Nephron (organoid): ENCODE measurements around the gene POTEM.
"Not testable (repeated sequence)": the region's sequence is repeated elsewhere in the genome, so short reads cannot be mapped to it uniquely, and the experiment has no call there.

Experiments
- H3K27ac Mint-ChIP-seq, 3 experiments: 2 replicates each; pipeline ENCODE4 v1.8.0; 2020; ENCODE audit warnings: mixed read lengths in 3 of 3, mild to moderate bottlenecking in 2 of 3, moderate library complexity in 1 of 3
- H3K27me3 Mint-ChIP-seq: 2 replicates; pipeline ENCODE4 v1.8.0; 2021; ENCODE audit warnings: low read depth, mild to moderate bottlenecking, moderate library complexity, mixed read lengths
- H3K36me3 Mint-ChIP-seq: 2 replicates; pipeline ENCODE4 v1.8.0; 2020; ENCODE audit warnings: low read depth, mixed read lengths
- H3K4me1 Mint-ChIP-seq: 2 replicates; pipeline ENCODE4 v1.8.0; 2020; ENCODE audit warnings: mixed read lengths
- H3K4me3 Mint-ChIP-seq, 3 experiments: 2 replicates each; pipeline ENCODE4 v1.8.0; 2020; ENCODE audit warnings: mild to moderate bottlenecking in 3 of 3, mixed read lengths in 3 of 3, moderate library complexity in 2 of 3
- H3K9me3 Mint-ChIP-seq: 2 replicates; pipeline ENCODE4 v1.8.0; 2020; ENCODE audit warnings: mixed read lengths

The POTEM gene

GRCh38 chr14:19011029-19011428 lies 43.8 kb downstream of the POTEM start:
- H3K36me3 Mint-ChIP-seq, H3K27ac Mint-ChIP-seq: not testable (repeated sequence)

GRCh38 chr14:19011703-19012102 lies 44.5 kb downstream of the POTEM start:
- H3K4me3 Mint-ChIP-seq, H3K36me3 Mint-ChIP-seq, H3K9me3 Mint-ChIP-seq, H3K4me1 Mint-ChIP-seq, H3K27ac Mint-ChIP-seq, H3K27me3 Mint-ChIP-seq: not testable (repeated sequence)

More at GRCh38 chr14:19011029-19011428, 43.8 kb downstream of the POTEM start:
- H3K4me1 Mint-ChIP-seq, H3K4me3 Mint-ChIP-seq, H3K27me3 Mint-ChIP-seq, H3K9me3 Mint-ChIP-seq: not testable (repeated sequence)

- H3K36me3 Mint-ChIP-seq, H3K4me1 Mint-ChIP-seq, H3K27me3 Mint-ChIP-seq, H3K27ac Mint-ChIP-seq, H3K4me3 Mint-ChIP-seq, H3K9me3 Mint-ChIP-seq: not testable (repeated sequence)
These were observed 48.0 kb downstream of the POTEM start for GRCh38 chr14:19015185-19015584.

- not testable (repeated sequence) for H3K4me3 Mint-ChIP-seq, H3K4me1 Mint-ChIP-seq, H3K27ac Mint-ChIP-seq, H3K9me3 Mint-ChIP-seq, H3K27me3 Mint-ChIP-seq, H3K36me3 Mint-ChIP-seq
These were observed 57.9 kb downstream of the POTEM start for GRCh38 chr14:19025080-19025589.

- not testable (repeated sequence) for H3K36me3 Mint-ChIP-seq, H3K27ac Mint-ChIP-seq, H3K4me3 Mint-ChIP-seq, H3K27me3 Mint-ChIP-seq, H3K4me1 Mint-ChIP-seq, H3K9me3 Mint-ChIP-seq
These were observed 59.6 kb downstream of the POTEM start for GRCh38 chr14:19026649-19027351.

- H3K27ac Mint-ChIP-seq, H3K36me3 Mint-ChIP-seq, H3K27me3 Mint-ChIP-seq, H3K4me1 Mint-ChIP-seq, H3K4me3 Mint-ChIP-seq, H3K9me3 Mint-ChIP-seq: not testable (repeated sequence)
These were observed 60.7 kb downstream of the POTEM start for GRCh38 chr14:19027895-19028294.

- H3K27ac Mint-ChIP-seq, H3K4me1 Mint-ChIP-seq, H3K9me3 Mint-ChIP-seq, H3K27me3 Mint-ChIP-seq, H3K36me3 Mint-ChIP-seq, H3K4me3 Mint-ChIP-seq: not testable (repeated sequence)
These were observed 69.7 kb downstream of the POTEM start for GRCh38 chr14:19036811-19037382.

- H3K27me3 Mint-ChIP-seq, H3K4me3 Mint-ChIP-seq, H3K27ac Mint-ChIP-seq, H3K9me3 Mint-ChIP-seq, H3K36me3 Mint-ChIP-seq, H3K4me1 Mint-ChIP-seq: not testable (repeated sequence)
These were observed 70.9 kb downstream of the POTEM start for GRCh38 chr14:19038060-19038664.

- not testable (repeated sequence) for H3K27me3 Mint-ChIP-seq
These were observed 71.6 kb downstream of the POTEM start for GRCh38 chr14:19038785-19039184.

GRCh38 chr14:19043384-19043783 lies 76.2 kb downstream of the POTEM start:
- not testable (repeated sequence) for H3K36me3 Mint-ChIP-seq, H3K9me3 Mint-ChIP-seq, H3K4me1 Mint-ChIP-seq, H3K27ac Mint-ChIP-seq, H3K4me3 Mint-ChIP-seq, H3K27me3 Mint-ChIP-seq

More at GRCh38 chr14:19038785-19039184, 71.6 kb downstream of the POTEM start:
- not testable (repeated sequence) for H3K4me3 Mint-ChIP-seq, H3K9me3 Mint-ChIP-seq, H3K27ac Mint-ChIP-seq, H3K36me3 Mint-ChIP-seq, H3K4me1 Mint-ChIP-seq
